PC-3 (cell line): Measurements from ENCODE around the gene SLC6A3.

ENCODE experiments used
- CTCF ChIP-seq: fragments of 300-600 bp; sonication (generic); conservative IDR thresholded peaks from 2 replicates; pipeline ENCODE4 v1.5.1; 2017; ENCODE audit warnings: antibody characterized with exemption, low read depth, mild to moderate bottlenecking, low read length
- EZH2 ChIP-seq: fragments of 300-600 bp; sonication (generic); IDR thresholded peaks from one replicate; pipeline ENCODE4 v1.6.1; 2017; ENCODE audit warnings: antibody characterized with exemption, mild to moderate bottlenecking, low read length; ENCODE audit not compliant: unreplicated experiment
- EZH2phosphoT487 ChIP-seq: fragments of 300-600 bp; sonication (generic); IDR thresholded peaks from 2 replicates; pipeline ENCODE4 v1.6.1; 2018; ENCODE audit warnings: mild to moderate bottlenecking, antibody characterized with exemption, low read length, borderline replicate concordance

- TF ChIP-seq CTCF (no peak), EZH2phosphoT487 (no peak), EZH2 (no peak)
Observed at GRCh38 chr5:1423901-1424603, 21.2 kb downstream of the SLC6A3 start.
